GM18502 (cell line): ENCODE results near the gene GET3.

Source experiments
- ATAC-seq: cut with Tn5 transposase; IDR thresholded peaks from one replicate; pipeline ENCODE4 v1.9.1; 2021; ENCODE audit warnings: mild to moderate bottlenecking; ENCODE audit not compliant: unreplicated experiment, poor library complexity

Gene GET3

GRCh38 chr19:12777217-12778016 lies 40.1 kb downstream of the GET3 start:
- peak; percentile 34 for ATAC-seq

- no peak for ATAC-seq
Measured at GRCh38 chr19:12778017-12778904, 41.0 kb downstream of the GET3 start.

- no peak for ATAC-seq
Measured at GRCh38 chr19:12778905-12779161, 41.5 kb downstream of the GET3 start.

GRCh38 chr19:12779162-12779993 lies 42.1 kb downstream of the GET3 start:
- ATAC-seq: no peak

- no peak for ATAC-seq
Measured at GRCh38 chr19:12782174-12782423, 44.8 kb downstream of the GET3 start.

- peak; percentile 23 for ATAC-seq
Measured at GRCh38 chr19:12782424-12783290, 45.4 kb downstream of the GET3 start.

GRCh38 chr19:12783291-12783848 lies 46.1 kb downstream of the GET3 start:
- ATAC-seq: no peak

- ATAC-seq: no peak
Measured at GRCh38 chr19:12783849-12784393, 46.6 kb downstream of the GET3 start.

GRCh38 chr19:12784394-12784870 lies 47.1 kb downstream of the GET3 start:
- ATAC-seq: no peak

GRCh38 chr19:12784871-12785430 lies 47.7 kb downstream of the GET3 start:
- ATAC-seq: no peak

- ATAC-seq: no peak
Measured at GRCh38 chr19:12785431-12786031, 48.2 kb downstream of the GET3 start.

GRCh38 chr19:12786141-12786870 lies 49.0 kb downstream of the GET3 start:
- no peak for ATAC-seq

- ATAC-seq: no peak
Measured at GRCh38 chr19:12786952-12787351, 49.7 kb downstream of the GET3 start.

GRCh38 chr19:12787458-12787857 lies 50.2 kb downstream of the GET3 start:
- ATAC-seq: no peak

GRCh38 chr19:12788042-12788681 lies 50.9 kb downstream of the GET3 start:
- no peak for ATAC-seq

- no peak for ATAC-seq
Measured at GRCh38 chr19:12788682-12789097, 51.4 kb downstream of the GET3 start.

GRCh38 chr19:12789098-12789903 lies 52.0 kb downstream of the GET3 start:
- no peak for ATAC-seq
